A549 (cell line): ENCODE results near the gene FBXL13. TPM values are rescaled to one million over a fixed set of nuclear protein-coding genes. Genes with fewer than 3 reads are reported as not detected.

ENCODE experiments used
- ATAC-seq, 2 experiments: fragments of 200-7000 bp in 1 of 2; fragments of >200 bp in 1 of 2; cut with Nextera tagmentation in 1 of 2; cut with Tn5 transposase in 1 of 2; 3 replicates each; pipeline versions ENCODE4 v1.8.0 to v1.9.1; 2018 to 2020; ENCODE audit warnings: mild to moderate bottlenecking in 1 of 2, moderate library complexity in 1 of 2
- CTCF ChIA-PET: fragments of 300-600 bp; sonication (Branson Sonifier 250); formaldehyde crosslinking; extraction: SDS; loops from one replicate; lab custom pipeline; 2021; ENCODE audit warnings: antibody characterized with exemption, inconsistent platforms; lab: Yijun Ruan, JAX
- POLR2A ChIA-PET: fragments of 350-600 bp; formaldehyde crosslinking; extraction: SDS; loops from one replicate; lab custom pipeline; 2021; ENCODE audit warnings: antibody characterized with exemption, inconsistent platforms; lab: Yijun Ruan, JAX
- DNase-seq, 2 experiments: peaks; one replicate each; pipeline versions ENCODE4 v3.0.0 to v3.0.0-alpha.2; 2011 to 2016; ENCODE audit warnings: low read depth in 1 of 2, low spot score in 1 of 2
- FAIRE-seq: peaks from 2 replicates; lab custom pipeline; 2011; peaks lifted over from hg19 to GRCh38; lab: Jason Lieb, UNC
- H3K27ac ChIP-seq, 2 experiments: fragments of >200 bp; sonication (Bioruptor Twin); formaldehyde crosslinking; 3 replicates each; pipeline ENCODE4 v1.5.1; 2016 to 2017
- H3K4me1 ChIP-seq: fragments of >200 bp; sonication (Bioruptor Twin); formaldehyde crosslinking; 3 replicates; pipeline ENCODE4 v1.6.1; 2016
- H3K4me2 ChIP-seq: fragments of >200 bp; sonication (Bioruptor Twin); formaldehyde crosslinking; 3 replicates; pipeline ENCODE4 v1.6.1; 2016
- H3K4me3 ChIP-seq: fragments of >200 bp; sonication (Bioruptor Twin); formaldehyde crosslinking; 3 replicates; pipeline ENCODE4 v1.5.1; 2016
- H3K9me3 ChIP-seq: fragments of >200 bp; sonication (Bioruptor Twin); formaldehyde crosslinking; 3 replicates; pipeline ENCODE4 v1.6.1; 2016
- BCL3 ChIP-seq: fragments of >200 bp; sonication (Bioruptor Twin); formaldehyde crosslinking; IDR thresholded peaks from 3 replicates; pipeline ENCODE4 v1.6.1; 2016
- CEBPB ChIP-seq, 2 experiments: fragments of >200 bp in 1 of 2; sonication (Bioruptor Twin) in 1 of 2; formaldehyde crosslinking in 1 of 2; IDR thresholded peaks; 2 replicates each; pipeline ENCODE4 v1.6.1; 2012 to 2016
- E2F6 ChIP-seq: IDR thresholded peaks from 2 replicates; pipeline ENCODE4 v1.6.1; 2012; ENCODE audit warnings: low read depth, borderline replicate concordance
- EHF ChIP-seq: fragments of 250-450 bp; sonication (Bioruptor Pico); IDR thresholded peaks from 2 replicates; pipeline ENCODE4 v1.5.0; 2020; ENCODE audit warnings: mild to moderate bottlenecking
- HMGXB4 ChIP-seq: fragments of 250-450 bp; sonication (Bioruptor Pico); IDR thresholded peaks from 2 replicates; pipeline ENCODE4 v1.5.0; 2021; ENCODE audit warnings: mild to moderate bottlenecking, moderate library complexity, borderline replicate concordance
- HOXB5 ChIP-seq: fragments of 250-450 bp; sonication (Bioruptor Pico); IDR thresholded peaks from 2 replicates; pipeline ENCODE4 v1.5.0; 2020; ENCODE audit warnings: mild to moderate bottlenecking, moderate library complexity
- JUN ChIP-seq, 2 experiments: fragments of >200 bp; sonication (Bioruptor Twin); formaldehyde crosslinking; IDR thresholded peaks; 2 replicates in 1 of 2; 3 replicates in 1 of 2; pipeline ENCODE4 v1.6.1; 2016 to 2017
- KDM5A ChIP-seq: fragments of 200-600 bp; sonication (generic); IDR thresholded peaks from 2 replicates; pipeline ENCODE4 v1.6.1; 2016; ENCODE audit warnings: antibody characterized with exemption, mild to moderate bottlenecking
- MYC ChIP-seq: IDR thresholded peaks from 2 replicates; pipeline ENCODE4 v1.6.1; 2012; ENCODE audit warnings: mild to moderate bottlenecking, inconsistent platforms, low read length, improper control_type of control experiment, borderline replicate concordance
- PBX3 ChIP-seq: IDR thresholded peaks from 2 replicates; pipeline ENCODE4 v1.6.1; 2012
- PHF8 ChIP-seq: fragments of 200-600 bp; sonication (generic); IDR thresholded peaks from 2 replicates; pipeline ENCODE4 v1.6.1; 2016; ENCODE audit warnings: low read depth, mild to moderate bottlenecking, antibody characterized with exemption, moderate library complexity, borderline replicate concordance
- RCOR1 ChIP-seq: fragments of 150-350 bp; IDR thresholded peaks from 2 replicates; pipeline ENCODE4 v1.6.1; 2014; ENCODE audit warnings: antibody characterized with exemption, low read length, low read depth
- RFX5 ChIP-seq: fragments of 450-650 bp; IDR thresholded peaks from 2 replicates; pipeline ENCODE4 v1.7.1; 2014; ENCODE audit warnings: antibody characterized with exemption, mild to moderate bottlenecking, moderate library complexity
- RNF2 ChIP-seq: fragments of 200-600 bp; sonication (generic); IDR thresholded peaks from 2 replicates; pipeline ENCODE4 v1.6.1; 2016; ENCODE audit warnings: low read depth, mild to moderate bottlenecking, antibody characterized with exemption, moderate library complexity, borderline replicate concordance
- SMC3 ChIP-seq: fragments of >200 bp; sonication (Bioruptor Twin); formaldehyde crosslinking; IDR thresholded peaks from 3 replicates; pipeline ENCODE4 v1.6.1; 2018; ENCODE audit warnings: inconsistent platforms
- SREBF2 ChIP-seq: fragments of 450-650 bp; IDR thresholded peaks from 2 replicates; pipeline ENCODE4 v1.6.1; 2014; ENCODE audit warnings: mild to moderate bottlenecking, moderate library complexity
- ZSCAN20 ChIP-seq: fragments of 250-450 bp; sonication (Bioruptor Pico); IDR thresholded peaks from 2 replicates; pipeline ENCODE4 v1.8.0; 2022; ENCODE audit warnings: mild to moderate bottlenecking, moderate library complexity
- polyA plus RNA-seq, 4 experiments: library from polyadenylated mRNA; depleted of rRNA in 3 of 4; stranded (reverse); fragments of >200 nt; fragmentation: RNase III in 1 of 4; extraction: RNeasy Plus Mini Kit Qiagen cat#74134 plus additional on column Dnase treatment in 1 of 4; gene quantifications; 2 replicates in 3 of 4; 3 replicates in 1 of 4; pipeline ENCODE4 v1.2.3, GENCODE V29; 2011 to 2017
- TF ChIP-seq, protein P1 (sequence below): fragments of 200-600 bp; sonication (generic); IDR thresholded peaks from 2 replicates; pipeline ENCODE4 v1.6.1; 2016; ENCODE audit warnings: antibody characterized with exemption, mild to moderate bottlenecking, moderate library complexity
- TF ChIP-seq, protein P2 (sequence below): fragments of 250-450 bp; sonication (Bioruptor Pico); IDR thresholded peaks from 2 replicates; pipeline ENCODE4 v1.5.0; 2020; ENCODE audit warnings: low read depth, mild to moderate bottlenecking, moderate library complexity
- TF ChIP-seq, protein P3 (sequence below): IDR thresholded peaks from 2 replicates; pipeline ENCODE4 v1.6.1; 2012

Gene FBXL13
- polyA plus RNA-seq, 2 of the 4 experiments (the other 2 are of a cell fraction): 0.45 to 0.70 TPM

- DNase-seq (no peak), ATAC-seq (no peak), FAIRE-seq (no peak)
- no peak for TF ChIP-seq CEBPB (IDR thresholded peaks at IDR 0.05)
- TF ChIP-seq KDM5A: no peak
- TF ChIP-seq MYC: no peak
- no peak for TF ChIP-seq RNF2
- no peak for TF ChIP-seq PBX3
- TF ChIP-seq ZSCAN20 (CRISPR knock-in tag): no peak
- TF ChIP-seq, protein P1, sequence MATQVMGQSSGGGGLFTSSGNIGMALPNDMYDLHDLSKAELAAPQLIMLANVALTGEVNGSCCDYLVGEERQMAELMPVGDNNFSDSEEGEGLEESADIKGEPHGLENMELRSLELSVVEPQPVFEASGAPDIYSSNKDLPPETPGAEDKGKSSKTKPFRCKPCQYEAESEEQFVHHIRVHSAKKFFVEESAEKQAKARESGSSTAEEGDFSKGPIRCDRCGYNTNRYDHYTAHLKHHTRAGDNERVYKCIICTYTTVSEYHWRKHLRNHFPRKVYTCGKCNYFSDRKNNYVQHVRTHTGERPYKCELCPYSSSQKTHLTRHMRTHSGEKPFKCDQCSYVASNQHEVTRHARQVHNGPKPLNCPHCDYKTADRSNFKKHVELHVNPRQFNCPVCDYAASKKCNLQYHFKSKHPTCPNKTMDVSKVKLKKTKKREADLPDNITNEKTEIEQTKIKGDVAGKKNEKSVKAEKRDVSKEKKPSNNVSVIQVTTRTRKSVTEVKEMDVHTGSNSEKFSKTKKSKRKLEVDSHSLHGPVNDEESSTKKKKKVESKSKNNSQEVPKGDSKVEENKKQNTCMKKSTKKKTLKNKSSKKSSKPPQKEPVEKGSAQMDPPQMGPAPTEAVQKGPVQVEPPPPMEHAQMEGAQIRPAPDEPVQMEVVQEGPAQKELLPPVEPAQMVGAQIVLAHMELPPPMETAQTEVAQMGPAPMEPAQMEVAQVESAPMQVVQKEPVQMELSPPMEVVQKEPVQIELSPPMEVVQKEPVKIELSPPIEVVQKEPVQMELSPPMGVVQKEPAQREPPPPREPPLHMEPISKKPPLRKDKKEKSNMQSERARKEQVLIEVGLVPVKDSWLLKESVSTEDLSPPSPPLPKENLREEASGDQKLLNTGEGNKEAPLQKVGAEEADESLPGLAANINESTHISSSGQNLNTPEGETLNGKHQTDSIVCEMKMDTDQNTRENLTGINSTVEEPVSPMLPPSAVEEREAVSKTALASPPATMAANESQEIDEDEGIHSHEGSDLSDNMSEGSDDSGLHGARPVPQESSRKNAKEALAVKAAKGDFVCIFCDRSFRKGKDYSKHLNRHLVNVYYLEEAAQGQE: no peak
- TF ChIP-seq JUN (IDR thresholded peaks at IDR 0.05): no peak
- no peak for TF ChIP-seq E2F6
- TF ChIP-seq EHF (CRISPR knock-in tag): no peak
- TF ChIP-seq SMC3: no peak
- TF ChIP-seq, protein P2, sequence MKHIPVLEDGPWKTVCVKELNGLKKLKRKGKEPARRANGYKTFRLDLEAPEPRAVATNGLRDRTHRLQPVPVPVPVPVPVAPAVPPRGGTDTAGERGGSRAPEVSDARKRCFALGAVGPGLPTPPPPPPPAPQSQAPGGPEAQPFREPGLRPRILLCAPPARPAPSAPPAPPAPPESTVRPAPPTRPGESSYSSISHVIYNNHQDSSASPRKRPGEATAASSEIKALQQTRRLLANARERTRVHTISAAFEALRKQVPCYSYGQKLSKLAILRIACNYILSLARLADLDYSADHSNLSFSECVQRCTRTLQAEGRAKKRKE (CRISPR knock-in tag): no peak
- TF ChIP-seq HMGXB4: no peak
- TF ChIP-seq BCL3: no peak
- no peak for TF ChIP-seq RCOR1
- no peak for TF ChIP-seq HOXB5 (CRISPR knock-in tag)
- TF ChIP-seq, protein P3, sequence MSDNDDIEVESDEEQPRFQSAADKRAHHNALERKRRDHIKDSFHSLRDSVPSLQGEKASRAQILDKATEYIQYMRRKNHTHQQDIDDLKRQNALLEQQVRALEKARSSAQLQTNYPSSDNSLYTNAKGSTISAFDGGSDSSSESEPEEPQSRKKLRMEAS: no peak
- no peak for TF ChIP-seq SREBF2
- no peak for TF ChIP-seq PHF8
- no peak for TF ChIP-seq RFX5
- H3K4me2 ChIP-seq: no peak overlapping the region
- no peak overlapping the region for H3K4me3 ChIP-seq
- no peaks in the 10 kb centered on the region for H3K4me1 ChIP-seq
- peaks cover 4% of the 10 kb centered on the region; the same call in 1 of the 3 replicates for H3K9me3 ChIP-seq
- ChIA-PET POLR2A (no interaction called here), CTCF (interaction anchor here (1.0 kb wide), 1 partner anchor 109 kb away, joined by 3 read pairs; no protein-coding TSS in a partner anchor)
- H3K27ac ChIP-seq: no peak overlapping the region
These were observed 121.2 kb downstream of the FBXL13 start for GRCh38 chr7:102953406-102953805.
